Fibroblast of skin of right biceps (primary cell): ENCODE results near the gene DTHD1.

Source experiments
- DNase-seq: peaks from one replicate; pipeline ENCODE4 v3.0.0-alpha.2; 2013

DTHD1 gene

DNA sequence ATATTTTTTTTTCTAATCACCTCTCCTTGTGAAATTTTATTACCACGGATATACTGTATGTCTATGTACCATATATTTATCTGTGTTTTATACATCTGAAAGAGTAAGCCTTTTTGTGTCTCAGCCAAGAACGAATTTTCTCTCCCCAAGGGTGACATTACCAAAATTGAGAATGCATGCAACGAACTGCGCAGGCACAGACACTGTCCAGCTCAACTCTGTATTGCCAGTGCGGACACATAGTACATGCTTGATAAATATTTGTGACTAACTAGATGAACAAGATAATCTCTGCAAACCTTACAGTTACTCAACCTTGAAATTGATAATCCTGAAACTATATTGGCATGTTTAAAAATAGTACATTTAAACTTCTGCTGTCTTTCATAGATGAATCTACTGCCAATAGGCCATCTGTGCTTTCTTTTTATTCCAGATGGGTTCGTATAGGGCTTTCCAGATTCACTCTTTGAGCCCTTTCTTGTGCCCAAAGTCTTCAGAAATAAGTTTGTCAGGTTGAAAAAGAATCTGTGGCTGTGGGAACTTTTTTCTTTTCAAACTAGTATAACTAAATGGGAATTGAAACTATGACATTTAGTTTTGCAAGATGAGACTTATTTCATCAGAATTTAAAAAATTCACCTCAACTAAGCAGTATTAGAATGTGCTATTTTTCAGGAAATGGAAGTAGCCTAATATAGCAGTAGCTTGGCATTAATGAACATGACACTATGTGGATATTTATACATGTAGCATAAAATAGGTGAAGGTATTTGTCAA is 38.9 kb downstream of the DTHD1 start:
- DNase-seq: no peak

DNA sequence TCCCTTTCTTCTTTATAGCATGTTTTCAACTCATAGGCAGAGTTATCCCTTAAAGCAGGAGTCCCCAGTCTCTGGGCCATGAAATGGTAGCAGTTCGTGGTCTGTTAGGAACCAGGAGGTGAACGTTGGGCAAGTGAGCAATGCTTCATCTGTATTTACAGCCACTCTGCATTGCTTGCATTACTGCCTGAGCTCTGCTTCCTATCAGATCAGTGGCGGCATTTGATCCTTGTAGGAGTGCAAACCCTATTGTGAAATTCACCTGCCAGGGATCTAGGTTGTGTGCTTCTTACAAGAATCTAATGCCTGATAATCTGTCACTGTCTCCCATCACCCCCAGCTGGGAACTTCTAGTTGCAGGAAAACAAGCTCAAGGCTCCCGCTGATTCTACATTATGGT is 39.8 kb downstream of the DTHD1 start:
- DNase-seq: no peak

DNA sequence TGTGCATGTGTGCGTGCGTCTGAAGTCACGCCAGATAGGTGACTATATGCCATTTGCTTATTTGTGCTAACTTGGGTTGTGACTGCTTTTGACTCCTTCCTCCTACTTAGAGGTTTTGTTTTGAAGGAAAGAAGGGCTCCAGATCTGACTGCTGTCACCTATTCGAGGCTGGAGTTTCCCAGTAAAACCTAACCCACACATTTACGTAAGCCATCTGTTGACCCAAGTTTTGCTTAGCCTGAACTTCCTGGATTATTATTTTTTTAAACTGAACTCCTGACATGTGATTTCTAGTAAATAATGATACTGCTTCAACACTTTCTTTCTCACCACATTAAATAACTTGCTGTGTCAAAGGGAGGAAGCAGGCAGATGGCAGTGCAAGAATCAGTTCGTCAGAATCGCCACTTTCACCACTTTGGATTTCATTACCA is 41.5 kb downstream of the DTHD1 start:
- no peak for DNase-seq

DNA sequence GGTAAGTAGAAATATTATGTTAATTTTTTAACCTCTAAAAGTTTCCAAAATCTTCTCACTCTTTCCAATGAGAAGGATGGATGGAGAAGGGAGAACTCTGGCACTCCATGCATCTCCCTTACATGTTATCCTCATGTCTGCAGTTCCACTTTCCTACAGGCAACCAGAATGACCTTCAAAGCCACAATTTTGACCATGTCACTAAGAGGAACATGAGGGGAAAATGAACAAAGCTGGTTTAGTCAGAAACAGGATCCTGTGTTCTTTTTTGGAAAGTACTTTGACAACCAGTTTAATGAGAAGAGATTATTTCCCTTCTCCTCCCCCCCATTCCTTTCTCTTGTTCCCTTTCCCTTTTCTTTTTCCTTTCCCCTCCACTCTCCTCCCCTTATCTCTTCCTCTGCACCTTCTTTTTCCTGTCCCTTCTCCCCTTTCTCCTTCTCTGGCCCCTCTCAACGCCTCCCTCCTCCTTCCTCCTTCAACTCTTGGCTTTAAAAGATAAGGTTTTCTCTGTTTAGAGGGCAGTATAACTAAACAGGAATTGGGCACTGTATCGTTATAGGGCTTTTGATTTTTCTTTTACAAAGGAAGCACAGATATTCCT is 42.5 kb downstream of the DTHD1 start:
- DNase-seq: no peak

DNA sequence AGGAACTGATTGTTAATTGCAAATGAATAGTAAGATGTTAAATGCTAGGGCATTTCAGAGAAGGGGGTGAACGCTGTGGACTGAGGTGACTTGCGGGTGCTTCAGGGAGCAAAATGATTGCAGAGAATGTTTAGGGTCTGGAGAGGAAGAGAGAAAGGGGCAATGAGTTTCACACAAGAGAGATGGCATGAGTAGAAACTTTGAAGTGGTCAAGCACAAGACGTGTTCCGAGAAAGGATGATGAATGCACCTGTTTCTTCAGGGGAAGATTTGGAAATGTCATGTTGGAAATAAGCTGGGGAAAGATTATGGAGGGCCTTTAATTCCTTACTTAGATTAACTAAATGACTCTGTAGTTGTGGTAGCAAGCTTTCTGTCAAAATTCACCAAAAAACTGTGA is 43.4 kb downstream of the DTHD1 start:
- DNase-seq: no peak

DNA sequence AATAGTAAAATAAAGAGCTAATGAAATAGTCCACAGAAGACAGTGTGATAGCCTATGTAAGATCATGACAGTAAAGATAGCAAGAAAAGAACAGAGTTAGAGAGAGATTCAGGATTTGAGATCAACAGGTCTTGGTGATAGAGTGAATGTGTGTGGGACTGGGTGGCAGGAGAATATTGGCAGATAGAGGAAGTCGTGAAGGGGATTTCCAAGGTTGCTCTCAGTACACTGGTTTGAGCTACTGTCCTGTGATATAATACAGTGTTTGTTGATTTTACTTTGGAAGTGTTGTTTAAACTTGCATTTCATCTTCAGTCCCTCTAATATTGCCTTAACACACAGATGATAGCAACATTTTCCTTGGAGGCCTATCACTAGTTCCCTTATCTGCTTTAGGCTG is 44.1 kb downstream of the DTHD1 start:
- no peak for DNase-seq

DNA sequence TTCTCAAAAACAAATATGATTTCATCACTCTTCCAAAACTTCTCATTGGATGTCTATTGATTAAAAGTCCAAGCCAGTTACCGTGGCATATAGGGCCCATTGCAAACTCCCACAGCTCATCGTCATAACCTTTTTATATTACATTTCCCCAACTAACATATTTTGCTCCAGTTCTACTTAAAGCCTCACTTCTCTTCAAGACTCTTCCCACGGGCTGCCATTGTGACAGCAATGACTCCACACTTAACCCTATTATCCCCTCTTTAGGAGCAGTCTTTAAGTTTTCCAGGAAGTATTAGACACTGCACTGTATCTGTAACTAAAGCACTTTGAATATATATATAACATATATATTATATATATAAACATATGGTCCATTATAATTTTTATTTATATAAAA is 44.5 kb downstream of the DTHD1 start:
- no peak for DNase-seq

DNA sequence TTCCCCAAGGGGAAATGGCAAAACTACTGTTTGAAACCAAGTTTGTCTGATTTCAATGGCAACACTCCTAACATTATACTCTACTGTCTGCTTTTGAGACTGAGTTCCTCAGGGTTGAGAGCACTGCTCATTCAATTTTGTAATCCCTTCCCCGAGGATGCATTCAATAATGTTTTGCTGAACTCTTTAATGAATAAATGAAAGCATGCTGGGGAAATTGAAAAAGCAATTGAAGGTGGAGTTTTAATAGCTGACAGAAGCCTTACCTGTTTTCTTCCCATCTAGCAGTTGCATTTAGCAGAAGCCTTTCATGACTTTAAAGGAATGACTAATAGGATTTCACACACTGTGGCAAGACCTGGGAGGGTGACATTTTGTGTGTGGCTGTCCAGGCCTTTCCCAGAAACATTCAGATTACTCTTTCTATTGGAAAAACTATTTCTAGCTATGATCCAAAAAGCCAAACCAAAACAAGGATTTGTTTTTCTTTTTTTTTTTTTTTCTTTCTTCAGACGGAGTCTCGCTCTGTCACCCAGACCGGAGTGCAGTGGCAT is 45.1 kb downstream of the DTHD1 start:
- DNase-seq: no peak

DNA sequence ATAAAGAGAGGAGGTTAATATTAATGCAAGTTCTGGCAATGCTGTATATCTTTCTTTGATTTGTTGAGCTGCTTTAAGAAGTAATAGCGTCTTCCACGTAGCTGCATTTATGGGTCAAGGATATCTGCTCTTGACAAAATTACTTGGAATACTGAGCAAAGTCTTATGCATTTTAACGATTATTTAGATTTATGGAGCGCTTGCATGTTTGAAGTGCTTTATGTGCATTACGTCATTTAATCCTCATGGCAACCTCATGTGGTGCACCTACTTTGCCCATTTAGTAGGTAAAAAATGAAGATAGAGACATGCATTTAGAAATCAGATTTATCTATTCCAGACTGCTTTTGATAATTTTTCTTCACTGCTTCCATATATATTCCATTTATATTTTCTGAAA is 46.0 kb downstream of the DTHD1 start:
- DNase-seq: no peak

DNA sequence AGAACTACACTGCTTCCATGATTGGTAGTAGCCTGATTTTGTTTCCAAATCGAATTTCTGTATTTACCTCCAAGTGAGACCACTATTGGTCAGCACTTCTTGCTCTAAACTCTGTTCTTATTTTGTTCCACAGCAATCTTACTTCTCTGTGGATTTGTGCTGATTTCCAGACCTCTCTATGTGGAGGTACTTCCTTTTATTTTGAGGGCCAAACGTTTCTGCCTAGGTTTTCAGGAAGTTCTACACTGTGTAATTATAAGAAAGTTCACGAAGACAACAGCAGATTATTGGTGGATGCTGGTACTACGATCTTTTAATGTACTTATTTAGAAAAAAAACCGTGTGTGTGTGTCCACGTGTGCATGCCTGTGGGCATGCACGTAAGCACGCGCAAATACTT is 46.7 kb downstream of the DTHD1 start:
- no peak for DNase-seq

DNA sequence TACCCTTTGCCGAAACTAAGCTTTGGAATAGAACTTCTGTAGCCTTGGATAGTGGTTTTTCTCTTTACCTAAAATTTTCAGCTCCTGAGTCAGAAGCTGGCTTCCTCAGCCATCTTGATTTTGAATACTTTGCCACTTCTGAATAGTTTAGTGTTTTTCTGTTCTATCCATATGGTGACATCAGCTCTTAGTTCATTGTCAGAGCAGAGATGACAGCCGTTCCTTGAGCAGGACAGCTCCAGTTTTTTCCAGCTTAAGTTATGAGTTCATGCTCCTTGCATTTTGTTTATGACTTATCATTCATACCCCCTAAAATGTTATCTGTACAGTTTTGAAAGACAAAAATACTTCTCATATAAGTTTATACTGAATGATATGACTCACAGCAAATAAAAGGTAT is 47.8 kb downstream of the DTHD1 start:
- DNase-seq: no peak

DNA sequence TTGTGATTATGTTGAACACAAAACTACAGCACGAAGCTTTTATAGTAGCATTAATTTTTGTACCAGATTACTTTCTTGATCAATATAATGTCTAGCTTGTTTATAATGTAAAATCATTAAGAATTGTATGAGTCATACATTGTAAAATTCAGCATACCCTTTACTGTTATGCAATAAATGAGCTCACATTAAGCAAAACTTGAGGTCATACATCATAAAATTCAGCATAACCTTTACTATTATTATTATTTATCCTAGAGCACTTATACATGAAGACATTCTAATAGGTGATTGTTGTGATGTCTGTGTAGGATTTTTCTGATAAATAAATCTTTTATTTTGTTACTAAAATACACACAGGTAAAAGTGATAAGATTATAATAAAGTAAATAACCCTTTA is 49.4 kb downstream of the DTHD1 start:
- no peak for DNase-seq

DNA sequence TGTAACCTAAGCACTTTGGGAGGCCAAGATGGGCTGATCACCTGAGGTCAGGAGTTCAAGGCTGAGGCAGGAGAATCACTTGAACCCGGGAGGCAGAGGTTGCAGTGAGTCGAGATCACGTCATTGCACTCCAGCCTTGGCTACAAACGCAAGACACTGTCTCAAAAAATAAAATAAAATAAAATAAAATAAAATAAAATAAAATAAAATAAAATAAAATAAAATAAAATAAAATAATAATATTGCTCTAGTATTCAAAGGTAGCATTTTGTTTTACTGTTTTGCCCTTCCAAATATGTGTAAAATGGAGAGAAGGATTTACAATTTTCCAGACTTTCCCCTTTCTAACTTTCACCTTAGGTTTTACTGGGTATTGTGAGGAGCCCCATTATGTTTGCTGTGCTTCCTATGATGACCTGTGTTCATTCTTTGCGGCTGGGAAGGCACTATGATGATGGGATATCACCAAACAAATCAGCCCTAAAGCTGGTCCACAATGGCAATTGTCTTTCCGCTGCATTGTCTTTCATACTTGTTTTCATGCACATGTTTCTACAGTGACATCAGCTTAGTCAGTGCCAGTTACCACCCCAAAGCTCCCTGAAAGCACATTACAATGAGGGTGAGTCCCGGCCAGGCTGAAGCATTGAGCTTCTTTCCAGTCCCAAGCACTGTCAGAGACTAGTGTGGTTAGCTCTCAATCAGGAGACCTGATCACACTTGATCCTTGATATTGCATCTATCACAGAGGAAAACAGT is 50.8 kb downstream of the DTHD1 start:
- DNase-seq: no peak

DNA sequence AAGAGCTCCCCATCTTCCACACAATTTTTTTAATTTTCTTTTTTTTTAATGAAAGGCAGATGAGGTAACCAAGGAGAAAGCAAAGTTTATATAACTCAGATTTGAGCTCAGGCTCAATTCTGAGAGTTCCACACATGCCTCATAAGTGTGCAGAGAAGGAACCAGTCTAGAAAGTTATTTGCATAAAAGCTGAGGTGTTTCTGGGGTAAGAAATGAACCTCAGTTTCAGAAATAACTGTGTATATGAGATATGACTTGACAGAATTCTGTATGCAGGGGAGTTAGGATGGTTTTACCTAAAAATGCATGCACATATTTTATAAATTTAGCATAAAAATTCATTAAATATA is 51.3 kb downstream of the DTHD1 start:
- no peak for DNase-seq

DNA sequence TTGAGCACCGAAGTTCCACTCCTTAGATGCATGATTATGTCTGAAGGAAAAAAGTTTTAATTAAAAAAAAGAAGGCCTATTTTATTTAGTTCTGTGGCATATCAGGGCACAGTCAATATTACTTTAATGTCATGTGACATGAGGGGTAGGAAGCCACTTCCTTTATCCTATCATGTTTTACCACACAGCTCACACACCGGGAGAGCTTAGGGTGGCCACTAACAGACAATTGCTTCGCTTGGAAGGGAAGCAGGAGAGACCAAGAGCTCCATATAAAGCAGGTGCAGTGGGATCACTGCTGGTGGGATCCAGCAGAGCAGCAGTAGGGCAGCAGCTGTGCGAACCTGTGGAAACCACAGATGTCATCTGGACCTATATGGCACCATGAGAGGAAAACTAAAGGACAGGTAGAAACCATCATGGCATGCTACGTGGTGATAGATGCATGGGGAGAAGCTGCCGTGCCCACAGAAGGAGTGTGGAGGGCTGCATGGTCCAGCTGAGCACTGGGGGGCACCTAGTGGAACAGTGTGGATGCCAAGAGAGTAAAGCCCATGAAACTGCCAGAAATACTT is 52.0 kb downstream of the DTHD1 start:
- no peak for DNase-seq

DNA sequence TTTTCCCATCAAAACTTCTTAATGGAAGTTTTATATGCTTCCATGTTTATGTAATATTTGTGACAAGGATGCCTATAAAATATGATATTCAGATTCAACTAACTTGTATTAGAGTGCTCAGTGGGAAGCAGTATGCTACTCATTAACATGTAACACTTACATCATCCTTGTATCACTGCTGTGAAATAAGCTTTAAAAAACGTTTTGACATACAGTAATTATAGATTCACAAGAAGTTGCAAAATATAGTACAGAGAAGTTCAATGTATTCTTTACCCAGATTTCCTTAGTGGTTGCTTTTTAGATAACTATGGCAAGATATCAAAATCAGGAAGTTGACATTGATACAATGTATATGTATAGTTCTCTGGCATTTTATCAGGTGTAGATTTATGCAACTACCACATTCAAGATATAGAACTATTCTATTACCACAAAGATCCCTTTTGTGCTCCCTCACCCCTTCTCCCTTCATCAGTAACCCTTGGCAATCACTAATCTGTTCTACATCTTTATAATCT is 56.3 kb downstream of the DTHD1 start:
- no peak for DNase-seq

DNA sequence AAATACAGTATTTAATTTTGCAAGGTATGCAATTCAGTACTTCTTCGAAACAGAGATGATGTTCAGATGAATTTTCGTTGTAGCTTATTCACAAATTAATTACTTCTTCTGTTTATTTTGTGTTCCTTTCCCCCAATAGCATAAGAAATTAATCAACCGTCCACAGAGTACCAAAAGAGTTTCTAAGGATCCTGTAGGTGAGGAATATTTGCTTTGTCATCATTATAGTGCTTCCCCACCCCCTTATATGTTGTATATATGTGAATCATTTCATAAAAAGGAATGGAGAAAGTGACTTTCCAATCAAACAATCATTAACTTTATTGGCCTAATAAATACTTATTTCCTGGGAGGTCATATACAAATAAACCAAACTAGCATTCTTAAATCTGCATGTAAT is 57.6 kb downstream of the DTHD1 start:
- no peak for DNase-seq

DNA sequence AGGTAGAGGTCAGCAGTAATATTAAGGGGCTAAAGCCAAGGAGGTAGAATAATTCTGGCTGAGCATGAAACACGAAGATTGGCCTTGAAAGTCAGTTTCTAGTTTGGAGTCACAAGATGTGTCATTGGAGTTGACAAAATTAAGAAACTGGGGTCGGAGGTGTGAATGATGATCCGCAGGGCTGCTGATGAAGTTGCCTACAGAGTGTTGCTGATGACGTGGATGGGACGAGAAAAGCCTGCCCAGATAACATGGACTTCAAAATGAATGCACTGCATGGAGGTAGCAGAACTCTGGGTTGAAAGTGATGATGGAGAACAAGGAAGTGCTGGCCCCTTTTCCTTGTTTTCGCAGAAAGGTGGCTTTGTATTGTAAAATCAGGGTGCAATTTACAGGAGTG is 60.5 kb downstream of the DTHD1 start:
- no peak for DNase-seq

DNA sequence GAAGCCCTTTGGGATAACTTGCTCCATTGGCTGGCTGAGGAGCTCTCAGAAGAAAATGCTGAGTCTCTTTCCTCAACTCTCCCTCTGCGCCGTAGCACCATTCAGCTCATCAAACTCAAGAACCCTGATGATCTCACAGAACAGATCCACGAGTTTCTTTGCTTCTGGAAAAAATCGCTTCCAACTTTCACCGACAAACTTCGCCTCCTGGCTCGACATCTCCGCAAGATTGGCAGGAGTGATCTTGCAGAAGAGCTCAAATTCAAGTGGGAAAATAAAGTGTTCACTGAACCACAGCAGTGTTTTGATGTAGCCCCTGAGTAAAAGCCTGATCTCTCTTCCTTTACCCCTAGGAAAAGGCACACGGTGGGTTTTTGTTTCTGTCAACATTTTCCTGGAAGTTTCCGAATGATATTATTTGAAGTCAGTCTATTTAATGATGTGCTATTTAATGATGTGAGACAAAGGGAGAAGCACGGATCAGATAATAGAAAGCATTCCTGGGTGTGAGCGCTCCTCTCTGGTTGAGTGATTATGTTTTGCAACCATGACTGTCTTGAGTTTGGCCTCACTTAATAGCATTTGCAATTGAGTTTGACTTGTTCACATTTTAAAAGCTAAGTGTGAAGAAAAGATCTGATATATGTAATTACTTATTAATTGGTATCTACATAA is 62.2 kb downstream of the DTHD1 start:
- DNase-seq: no peak

DNA sequence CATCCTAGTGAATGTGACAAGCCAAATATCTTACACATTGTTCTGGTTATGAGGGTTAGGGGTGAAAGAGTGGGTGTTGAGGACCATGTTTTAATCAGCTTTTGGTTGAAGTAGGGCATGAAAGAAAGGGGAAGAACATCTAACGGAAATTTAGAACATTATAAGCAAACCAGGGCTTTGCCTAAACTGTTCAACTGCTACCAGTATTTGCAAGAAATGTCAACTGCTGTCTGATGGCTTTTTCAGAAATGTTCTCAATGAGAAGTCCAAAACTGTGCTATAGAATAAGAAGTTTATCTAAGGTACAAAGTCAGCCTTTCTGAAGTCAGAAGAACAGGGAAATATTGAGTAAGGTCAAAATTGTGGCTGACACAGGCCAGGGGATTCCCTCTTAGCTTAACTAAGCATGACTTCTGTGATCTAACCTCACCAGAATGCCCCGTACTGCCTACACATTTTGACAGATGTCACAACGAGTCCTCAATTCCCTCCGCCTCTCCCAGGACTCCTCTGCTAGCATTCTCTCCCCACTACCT is 67.1 kb downstream of the DTHD1 start:
- DNase-seq: no peak

DNA sequence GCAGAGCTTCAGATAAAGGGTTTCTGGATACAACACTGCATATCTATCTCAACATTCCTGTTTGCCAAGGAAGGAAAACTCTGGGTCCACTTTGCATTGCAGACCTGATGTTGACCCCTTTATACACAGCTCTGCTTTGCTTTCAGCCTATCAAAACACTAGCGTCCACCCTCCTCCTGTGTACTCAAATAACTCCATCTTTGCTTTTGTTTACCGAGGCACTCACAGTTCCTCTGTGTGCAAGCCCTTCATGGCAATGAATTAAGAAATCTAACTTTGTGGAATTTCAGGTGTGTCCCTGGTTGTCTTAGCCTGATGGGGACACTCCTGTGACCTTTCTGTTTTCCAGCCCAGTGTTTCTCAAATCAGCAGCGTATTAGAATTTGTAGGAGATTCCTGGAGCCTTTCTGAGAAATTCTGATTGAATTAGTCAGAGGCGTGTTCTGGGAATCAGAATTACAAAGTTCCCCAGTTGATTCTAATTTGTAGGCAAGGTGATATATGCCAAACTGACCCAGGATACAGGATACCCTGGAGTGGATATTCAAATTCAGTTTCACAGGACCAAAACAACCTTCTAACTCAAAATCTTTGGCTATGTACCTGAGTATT is 68.6 kb downstream of the DTHD1 start:
- no peak for DNase-seq

DNA sequence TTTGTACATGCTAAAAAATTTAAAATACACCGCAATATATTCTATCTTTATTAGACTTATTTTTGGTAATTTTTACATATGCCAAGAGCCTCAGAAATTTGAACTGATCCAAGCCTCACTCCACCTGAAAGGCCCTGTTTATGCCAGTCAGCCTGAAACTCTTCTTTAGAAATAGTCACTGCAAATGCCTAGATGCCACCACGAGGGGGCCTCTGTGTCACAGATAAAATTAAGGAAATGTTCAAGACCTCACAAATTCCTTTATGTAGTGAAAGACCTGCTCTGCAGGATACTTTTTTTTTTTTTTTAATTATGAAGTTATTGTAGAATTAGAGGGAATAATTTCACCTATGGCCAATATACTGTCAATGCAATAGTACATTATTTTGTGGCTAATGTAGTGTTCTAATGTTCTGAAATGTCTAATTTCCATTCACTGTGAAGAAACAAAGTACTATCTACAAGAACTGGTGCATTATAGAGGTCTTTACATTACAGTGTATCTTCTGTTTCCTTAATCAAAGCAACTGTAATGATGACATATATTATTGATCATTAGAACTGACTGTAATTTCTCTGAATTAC is 69.8 kb downstream of the DTHD1 start:
- DNase-seq: peak; percentile 27
